ENCODE results near the gene CYGB.

GRCh38 chr17:76576189-76576588 is 38.7 kb upstream of the CYGB start:
- TF ChIP-seq CTCF (IDR thresholded peaks at IDR 0.05) (no peak), EP300 (IDR thresholded peaks at IDR 0.05) (no peak), POLR2AphosphoS5 (IDR thresholded peaks at IDR 0.05) (no peak)
